GM12864 (cell line): Measurements from ENCODE around the gene HCAR3.
"Not testable (repeated sequence)": the region's sequence is repeated elsewhere in the genome, so short reads cannot be mapped to it uniquely, and the experiment has no call there.

ENCODE experiments used
- DNase-seq: peaks from one replicate; pipeline ENCODE4 v3.0.0-alpha.2; 2011; ENCODE audit warnings: low read depth
- H3K4me3 ChIP-seq: 2 replicates; pipeline ENCODE4 v1.5.1; 2011; ENCODE audit warnings: mild to moderate bottlenecking, low read depth, low read length, control low read depth
- CTCF ChIP-seq: IDR thresholded peaks from 2 replicates; pipeline ENCODE4 v1.5.1; 2011; ENCODE audit warnings: low read depth, mild to moderate bottlenecking, moderate library complexity, low read length, control low read depth, inconsistent platforms; ENCODE audit errors: missing control alignments

The HCAR3 gene

GRCh38 chr12:122721057-122721545, 4.5 kb upstream of the HCAR3 start:
- H3K4me3 ChIP-seq = no peak overlapping the region
- DNase-seq = peak; percentile 44
- TF ChIP-seq CTCF = no peak

- peak overlapping the region; percentile 12; the same call in 1 of the 2 replicates for H3K4me3 ChIP-seq
- DNase-seq = not testable (repeated sequence)
Observed at GRCh38 chr12:122715211-122715610, 1.4 kb downstream of the HCAR3 start.

- not testable (repeated sequence) for H3K4me3 ChIP-seq, DNase-seq
Observed at GRCh38 chr12:122713491-122714188, 3.0 kb downstream of the HCAR3 start.

GRCh38 chr12:122711266-122711665, 5.3 kb downstream of the HCAR3 start:
- H3K4me3 ChIP-seq, DNase-seq: not testable (repeated sequence)

GRCh38 chr12:122710341-122710740, 6.3 kb downstream of the HCAR3 start:
- H3K4me3 ChIP-seq, DNase-seq: not testable (repeated sequence)

GRCh38 chr12:122709287-122709686, 7.3 kb downstream of the HCAR3 start:
- not testable (repeated sequence) for DNase-seq, H3K4me3 ChIP-seq

- not testable (repeated sequence) for DNase-seq, H3K4me3 ChIP-seq
Observed at GRCh38 chr12:122703841-122704240, 12.8 kb downstream of the HCAR3 start.

GRCh38 chr12:122702890-122703611, 13.6 kb downstream of the HCAR3 start, which contains the start of gene HCAR2:
Gene HCAR2, minus strand, starts transcription at chr12:122703357. Its CDS starts 74 bp downstream, at chr12:122703283.
- DNase-seq = not testable (repeated sequence)

GRCh38 chr12:122701481-122701880, 15.1 kb downstream of the HCAR3 start:
- DNase-seq, H3K4me3 ChIP-seq: not testable (repeated sequence)

More at GRCh38 chr12:122702890-122703611, 13.6 kb downstream of the HCAR3 start, which contains the start of gene HCAR2:
- not testable (repeated sequence) for H3K4me3 ChIP-seq

GRCh38 chr12:122700038-122700710, 16.4 kb downstream of the HCAR3 start:
- not testable (repeated sequence) for H3K4me3 ChIP-seq, DNase-seq

- H3K4me3 ChIP-seq, DNase-seq: not testable (repeated sequence)
Observed at GRCh38 chr12:122696922-122697321, 19.7 kb downstream of the HCAR3 start.

- no peak overlapping the region for H3K4me3 ChIP-seq
- no peak for TF ChIP-seq CTCF
- no peak for DNase-seq
Observed at GRCh38 chr12:122691566-122691965, 25.0 kb downstream of the HCAR3 start.
